Liver (tissue), 9 donors: ENCODE data around the gene FCN3. TPM values are rescaled to one million over a fixed set of nuclear protein-coding genes. Genes with fewer than 3 reads are reported as not detected.

Source experiments
- DNase-seq: peaks from one replicate; pipeline ENCODE4 v3.0.0-alpha.2; 2017; ENCODE audit warnings: low spot score
- H3K27ac ChIP-seq, 2 donors: one replicate each; pipeline ENCODE4 v1.7.0; 2013; ENCODE audit warnings: inconsistent platforms in 2 of 2, low read length in 2 of 2, control low read depth in 1 of 2, low read depth in 1 of 2, mild to moderate bottlenecking in 1 of 2
- H3K27me3 ChIP-seq, 4 donors: one replicate each; pipeline versions ENCODE4 v1.6.1 to v1.7.0; 2013; ENCODE audit warnings: low read length in 3 of 4, inconsistent platforms in 1 of 4, mild to moderate bottlenecking in 1 of 4, moderate library complexity in 1 of 4; ENCODE audit not compliant: control insufficient read depth in 4 of 4, insufficient read depth in 4 of 4
- H3K36me3 ChIP-seq, 4 donors: one replicate each; pipeline versions ENCODE4 v1.6.1 to v1.7.0; 2013; ENCODE audit warnings: low read length in 3 of 4, mild to moderate bottlenecking in 3 of 4, low read depth in 1 of 4, moderate library complexity in 1 of 4; ENCODE audit not compliant: control insufficient read depth in 4 of 4, insufficient read depth in 3 of 4
- H3K4me1 ChIP-seq, 4 donors: one replicate each; pipeline versions ENCODE4 v1.6.1 to v1.7.0; 2013; ENCODE audit warnings: low read length in 3 of 4, mild to moderate bottlenecking in 3 of 4, moderate library complexity in 1 of 4; ENCODE audit not compliant: control insufficient read depth in 4 of 4, insufficient read depth in 4 of 4
- H3K4me3 ChIP-seq, 3 donors: one replicate each; pipeline versions ENCODE4 v1.6.1 to v1.7.0; 2013; ENCODE audit warnings: low read length in 3 of 3, control low read depth in 1 of 3, low read depth in 1 of 3, mild to moderate bottlenecking in 1 of 3
- H3K9ac ChIP-seq, 2 donors: one replicate each; pipeline ENCODE4 v1.7.0; 2013; ENCODE audit warnings: low read length in 2 of 2, mild to moderate bottlenecking in 2 of 2, moderate library complexity in 2 of 2, control low read depth in 1 of 2, low read depth in 1 of 2
- H3K9me3 ChIP-seq, 4 donors: one replicate each; pipeline versions ENCODE4 v1.6.1 to v1.7.0; 2013; ENCODE audit warnings: low read length in 3 of 4; ENCODE audit not compliant: control insufficient read depth in 4 of 4
- ATF3 ChIP-seq: IDR thresholded peaks from 2 replicates; pipeline ENCODE4 v1.6.1; 2016; ENCODE audit warnings: antibody characterized with exemption
- FOXA2 ChIP-seq: IDR thresholded peaks from 2 replicates; pipeline ENCODE4 v1.6.1; 2016; ENCODE audit warnings: antibody characterized with exemption
- HNF4A ChIP-seq, 2 donors: conservative IDR thresholded peaks; 2 replicates each; pipeline ENCODE4 v1.6.1; 2016; ENCODE audit warnings: antibody characterized with exemption in 2 of 2, mild to moderate bottlenecking in 2 of 2
- HNF4G ChIP-seq: IDR thresholded peaks from 2 replicates; pipeline ENCODE4 v1.6.1; 2016; ENCODE audit warnings: antibody characterized with exemption
- JUND ChIP-seq, 2 donors: IDR thresholded peaks; 2 replicates each; pipeline ENCODE4 v1.6.1; 2016; ENCODE audit warnings: antibody characterized with exemption in 2 of 2
- MAX ChIP-seq: IDR thresholded peaks from 2 replicates; pipeline ENCODE4 v1.6.1; 2016; ENCODE audit warnings: antibody characterized with exemption
- NR2F2 ChIP-seq: IDR thresholded peaks from 2 replicates; pipeline ENCODE4 v1.6.1; 2016; ENCODE audit warnings: antibody characterized with exemption
- RAD21 ChIP-seq, 2 donors: IDR thresholded peaks; 2 replicates each; pipeline ENCODE4 v1.6.1; 2016; ENCODE audit warnings: antibody characterized with exemption in 2 of 2, mild to moderate bottlenecking in 2 of 2
- REST ChIP-seq: IDR thresholded peaks from 2 replicates; pipeline ENCODE4 v1.6.1; 2016; ENCODE audit warnings: antibody characterized with exemption, mild to moderate bottlenecking
- RXRA ChIP-seq, 2 donors: IDR thresholded peaks; 2 replicates each; pipeline ENCODE4 v1.6.1; 2017 to 2018; ENCODE audit warnings: antibody characterized with exemption in 2 of 2, mild to moderate bottlenecking in 1 of 2
- SP1 ChIP-seq: IDR thresholded peaks from 2 replicates; pipeline ENCODE4 v1.6.1; 2018; ENCODE audit warnings: antibody characterized with exemption, mild to moderate bottlenecking
- ZBTB33 ChIP-seq: IDR thresholded peaks from 2 replicates; pipeline ENCODE4 v1.6.1; 2016; ENCODE audit warnings: antibody characterized with exemption
- WGBS: extraction: QIAGEN DNeasy Blood & Tissue Kit; methylation state at CpG from one replicate; pipeline ENCODE4 v1.1.7; 2013; 5-methylcytosine and 5-hydroxymethylcytosine counted together
- polyA plus RNA-seq, 2 donors: library from polyadenylated mRNA; stranded (reverse) in 1 of 2; unstranded in 1 of 2; fragments of 200-250 nt in 1 of 2; fragments of >200 nt in 1 of 2; fragmentation: Nextera tagmentation in 1 of 2; extraction: Ambion mirVana in 1 of 2; gene quantifications; one replicate each; pipeline versions ENCODE4 v1.2.1 to v1.2.3, GENCODE V29; 2013 to 2015
- total RNA-seq, 2 donors: library from RNA; depleted of rRNA; stranded (reverse); fragments of >200 nt; gene quantifications; one replicate each; pipeline ENCODE4 v1.2.3, GENCODE V29; 2014
- donor health status: healthy.
- donor health status: healthy.
- donor health status: healthy.
- donor health status: healthy.
- donor health status: healthy.

FCN3 gene
- total and polyA plus RNA-seq, 4 donors, result 87.3 to 310 (median 137) TPM

GRCh38 chr1:27331426-27331825 lies 43.2 kb downstream of the FCN3 start:
- H3K4me1 ChIP-seq, result peaks cover 0 to 2% (median 0%) of the 10 kb centered on the region in 4 donors

GRCh38 chr1:27330786-27331185 lies 43.8 kb downstream of the FCN3 start:
- Histone ChIP-seq H3K4me3 (no peak overlapping the region), H3K27ac (no peak overlapping the region), H3K27me3 (no peaks in the 10 kb centered on the region), H3K9me3 (no peaks in the 10 kb centered on the region), H3K4me1 (peaks cover 0 to 2% (median 0%) of the 10 kb centered on the region in 4 donors), H3K36me3 (peaks cover 12 to 42% (median 16%) of the 10 kb centered on the region in 4 donors), H3K9ac (no peak overlapping the region)
- no peak for DNase-seq
- 93% methylated on average over 8 of the region's 8 CpGs for WGBS
- no peak for TF ChIP-seq FOXA2
- TF ChIP-seq HNF4G, result no peak
- TF ChIP-seq NR2F2, result no peak
- no peak for TF ChIP-seq ZBTB33
- no peak for TF ChIP-seq RXRA (IDR thresholded peaks at IDR 0.05)
- no peak for TF ChIP-seq JUND (IDR thresholded peaks at IDR 0.05)

More at GRCh38 chr1:27331426-27331825, 43.2 kb downstream of the FCN3 start:
- no peak for DNase-seq
- Histone ChIP-seq H3K9ac (no peak overlapping the region), H3K36me3 (peaks cover 14 to 47% (median 19%) of the 10 kb centered on the region in 4 donors), H3K27me3 (no peaks in the 10 kb centered on the region), H3K27ac (no peak overlapping the region), H3K9me3 (no peaks in the 10 kb centered on the region), H3K4me3 (no peak overlapping the region)
- TF ChIP-seq RXRA (IDR thresholded peaks at IDR 0.05) (no peak), NR2F2 (no peak), ATF3 (no peak), HNF4A (conservative IDR thresholded peaks at IDR 0.05) (no peak), REST (no peak), RAD21 (IDR thresholded peaks at IDR 0.05) (no peak), MAX (no peak), ZBTB33 (no peak), JUND (IDR thresholded peaks at IDR 0.05) (no peak), HNF4G (no peak), SP1 (no peak)
- WGBS, result 93% methylated on average over 3 of the region's 3 CpGs
